B cell (primary cell): ENCODE data around the gene CARD10. TPM values are rescaled to one million over a fixed set of nuclear protein-coding genes. Genes with fewer than 3 reads are reported as not detected.
A peak's percentile ranks its signal among the peaks of the same experiment; 100 is the strongest.

ENCODE experiments used
- ATAC-seq: fragments of 200-7000 bp; cut with Tn5 transposase; one replicate; pipeline ENCODE4 v1.10.0; 2021; ENCODE audit warnings: low read depth, mild to moderate bottlenecking, moderate number of reproducible peaks, moderate library complexity
- CTCF ChIA-PET: fragments of 350-600 bp; sonication (Branson Sonifier 250); formaldehyde crosslinking; loops from one replicate; lab custom pipeline; 2021; ENCODE audit warnings: antibody characterized with exemption, inconsistent platforms; lab: Charles Lee
- POLR2A ChIA-PET: fragments of 350-600 bp; sonication (Branson Sonifier 250); formaldehyde crosslinking; loops from one replicate; lab custom pipeline; 2021; ENCODE audit warnings: antibody characterized with exemption; lab: Charles Lee
- DNase-seq: peaks from one replicate; pipeline ENCODE4 v3.0.0; 2013
- H2AFZ ChIP-seq: 2 replicates; pipeline ENCODE4 v1.6.1; 2012; ENCODE audit warnings: mild to moderate bottlenecking, low read depth, low read length; ENCODE audit not compliant: insufficient read depth, poor library complexity, severe bottlenecking
- H3K27ac ChIP-seq, 2 donors: 1 replicate in 1 of 2; 2 replicates in 1 of 2; pipeline ENCODE4 v1.5.1; 2012 to 2013; ENCODE audit warnings: low read length in 2 of 2, mild to moderate bottlenecking in 2 of 2, moderate library complexity in 1 of 2
- H3K27me3 ChIP-seq, 4 experiments: fragments of 200-600 bp in 1 of 4; sonication (generic) in 1 of 4; replicated peaks in 1 of 4; 1 replicate in 2 of 4; 2 replicates in 2 of 4; pipeline versions ENCODE4 v1.6.1 to v1.7.0; 2013 to 2016; ENCODE audit warnings: low read length in 3 of 4, mild to moderate bottlenecking in 2 of 4, mixed read lengths in 1 of 4, moderate library complexity in 1 of 4; ENCODE audit not compliant: insufficient read depth in 4 of 4, control insufficient read depth in 3 of 4; ENCODE audit errors: control extremely low read depth in 1 of 4
- H3K36me3 ChIP-seq, 2 experiments: replicated peaks in 1 of 2; 1 replicate in 1 of 2; 2 replicates in 1 of 2; pipeline versions ENCODE4 v1.6.1 to v1.7.1; 2013; ENCODE audit warnings: low read length in 1 of 2; ENCODE audit not compliant: insufficient read depth in 2 of 2, control insufficient read depth in 1 of 2; ENCODE audit errors: control extremely low read depth in 1 of 2, extremely low read depth in 1 of 2
- H3K4me1 ChIP-seq, 2 donors: fragments of 200-600 bp in 1 of 2; sonication (generic) in 1 of 2; 1 replicate in 1 of 2; 2 replicates in 1 of 2; pipeline versions ENCODE4 v1.5.1 to v1.6.1; 2013 to 2017; ENCODE audit warnings: low read length in 2 of 2; ENCODE audit not compliant: control insufficient read depth in 2 of 2, insufficient read depth in 2 of 2
- H3K4me2 ChIP-seq: replicated peaks from 2 replicates; pipeline ENCODE3; 2012; ENCODE audit warnings: mild to moderate bottlenecking, low read depth, low read length; ENCODE audit not compliant: poor library complexity, severe bottlenecking
- H3K4me3 ChIP-seq, 5 experiments: fragments of 200-600 bp in 1 of 5; sonication (generic) in 1 of 5; 1 replicate in 3 of 5; 2 replicates in 2 of 5; pipeline versions ENCODE4 v1.5.1 to v1.7.0; 2011 to 2016; ENCODE audit warnings: low read length in 4 of 5, mild to moderate bottlenecking in 4 of 5, low read depth in 2 of 5, control low read depth in 1 of 5, moderate library complexity in 1 of 5; ENCODE audit not compliant: insufficient read depth in 1 of 5; ENCODE audit errors: control extremely low read depth in 1 of 5, extremely low read depth in 1 of 5
- H3K79me2 ChIP-seq: fragments of 200-600 bp; sonication (generic); one replicate; pipeline ENCODE4 v1.6.0; 2016; ENCODE audit warnings: low read length; ENCODE audit not compliant: control insufficient read depth, insufficient read depth
- H3K9ac ChIP-seq: fragments of 200-600 bp; sonication (generic); 2 replicates; pipeline ENCODE4 v1.6.1; 2017; ENCODE audit warnings: mild to moderate bottlenecking, low read length, moderate library complexity
- H3K9me3 ChIP-seq, 3 donors: one replicate each; pipeline versions ENCODE4 v1.6.1 to v1.7.1; 2013; ENCODE audit warnings: low read length in 2 of 3; ENCODE audit not compliant: control insufficient read depth in 2 of 3, insufficient read depth in 1 of 3; ENCODE audit errors: control extremely low read depth in 1 of 3
- H4K20me1 ChIP-seq: 2 replicates; pipeline ENCODE4 v1.6.0; 2012; ENCODE audit warnings: mild to moderate bottlenecking, low read length; ENCODE audit not compliant: insufficient read depth, control insufficient read depth, poor library complexity, severe bottlenecking
- H3K27ac Mint-ChIP-seq: one replicate; pipeline ENCODE4 v1.8.0; 2021; ENCODE audit warnings: mixed read lengths
- H3K27me3 Mint-ChIP-seq: one replicate; pipeline ENCODE4 v1.8.0; 2021; ENCODE audit warnings: mixed read lengths
- H3K4me1 Mint-ChIP-seq: one replicate; pipeline ENCODE4 v1.8.0; 2021; ENCODE audit warnings: mixed read lengths
- H3K4me3 Mint-ChIP-seq: one replicate; pipeline ENCODE4 v1.8.0; 2021; ENCODE audit warnings: mixed read lengths
- H3K9me3 Mint-ChIP-seq: one replicate; pipeline ENCODE4 v1.8.0; 2022; ENCODE audit warnings: mixed read lengths; ENCODE audit not compliant: insufficient read depth
- CTCF ChIP-seq: fragments of 200-600 bp; IDR thresholded peaks from one replicate; pipeline ENCODE4 v1.8.0; 2022; ENCODE audit warnings: antibody characterized with exemption, mild to moderate bottlenecking
- EZH2 ChIP-seq: IDR thresholded peaks from 2 replicates; pipeline ENCODE4 v1.6.1; 2012; ENCODE audit warnings: borderline replicate concordance, low read depth, mild to moderate bottlenecking, moderate library complexity, low read length; ENCODE audit not compliant: insufficient read depth, poor library complexity, severe bottlenecking
- WGBS: methylation state at CpG from one replicate; pipeline ENCODE4 v1.1.5; 2013; ENCODE audit warnings: missing lambda C conversion rate; ENCODE audit not compliant: insufficient coverage; 5-methylcytosine and 5-hydroxymethylcytosine counted together
- intact Hi-C: fragments of 100-400 bp; cut with micrococcal nuclease; formaldehyde crosslinking; loops from one replicate; pipeline ENCODE4 v1.10.0; 2022
- polyA plus RNA-seq: library from polyadenylated mRNA; depleted of rRNA; stranded (reverse); fragments of >200 nt; gene quantifications from 2 replicates; pipeline ENCODE4 v1.2.3, GENCODE V29; 2012
- total RNA-seq, 2 donors: library from RNA; stranded (reverse); fragments of 120-200 nt in 1 of 2; gene quantifications; 1 replicate in 1 of 2; 2 replicates in 1 of 2; pipeline versions ENCODE4 v1.2.3 to v1.2.4, GENCODE V29; 2013 to 2022

CARD10 gene
- total and polyA plus RNA-seq, 2 donors (not counting 1 experiment from before 2014, with no cell fraction given) = not detected

GRCh38 chr22:37473437-37473946 is 45.7 kb downstream of the CARD10 start:
- H3K9me3 ChIP-seq = peaks cover 0 to 5% (median 0%) of the 10 kb centered on the region in 3 donors
- CTCF ChIA-PET = interaction anchor here (1.2 to 5.4 kb wide), 9 partner anchors 10 to 228 kb away, joined by 3 to 103 read pairs (median 6); partner anchors contain the start of gene MFNG
- no peak overlapping the region for H3K4me3 ChIP-seq
- H4K20me1 ChIP-seq = peaks cover 61% of the 10 kb centered on the region
- H3K79me2 ChIP-seq = no peaks in the 10 kb centered on the region
- no peak overlapping the region for H2AFZ ChIP-seq
- no peak overlapping the region for H3K9ac ChIP-seq
- H3K36me3 ChIP-seq = peaks cover 3 to 73% of the 10 kb centered on the region in 2 experiments
- intact Hi-C loops = no loop called here
- Mint-ChIP-seq H3K4me3 (no peak overlapping the region), H3K27me3 (no peaks in the 10 kb centered on the region), H3K27ac (no peak overlapping the region), H3K4me1 (peaks cover 5% of the 10 kb centered on the region), H3K9me3 (no peaks in the 10 kb centered on the region)
- POLR2A ChIA-PET = interaction anchor here (1.5 kb wide), 1 partner anchor 24 kb away, joined by 3 read pairs; no protein-coding TSS in a partner anchor
- no peaks in the 10 kb centered on the region for H3K4me1 ChIP-seq
- TF ChIP-seq CTCF (no peak), EZH2 (no peak)
- H3K27me3 ChIP-seq = no peaks in the 10 kb centered on the region
- no peak overlapping the region for H3K4me2 ChIP-seq
- no peak overlapping the region for H3K27ac ChIP-seq
- ATAC-seq (no peak), DNase-seq (no peak)
- 90% methylated on average over 8 of the region's 8 CpGs for WGBS

GRCh38 chr22:37472418-37473006 is 46.7 kb downstream of the CARD10 start:
- Mint-ChIP-seq H3K9me3 (no peaks in the 10 kb centered on the region), H3K4me1 (peaks cover 10% of the 10 kb centered on the region), H3K4me3 (no peak overlapping the region), H3K27ac (no peak overlapping the region), H3K27me3 (no peaks in the 10 kb centered on the region)
- intact Hi-C loops = loop anchor here (1.0 kb wide), 2 partner anchors 14 to 95 kb away; partner anchors contain the start of gene MFNG
- Histone ChIP-seq H3K4me2 (no peak overlapping the region), H3K9me3 (peaks cover 0 to 5% (median 0%) of the 10 kb centered on the region in 3 donors), H3K4me3 (no peak overlapping the region), H3K9ac (no peak overlapping the region), H2AFZ (no peak overlapping the region), H3K4me1 (no peaks in the 10 kb centered on the region), H3K36me3 (peaks cover 3 to 67% of the 10 kb centered on the region in 2 experiments), H3K27ac (no peak overlapping the region), H3K27me3 (no peaks in the 10 kb centered on the region), H3K79me2 (no peaks in the 10 kb centered on the region), H4K20me1 (peaks cover 53% of the 10 kb centered on the region)
- DNase-seq (peak; percentile 53), ATAC-seq (no peak)
- CTCF ChIA-PET = interaction anchor here (0.8 to 5.4 kb wide), 24 partner anchors 8 to 524 kb away, joined by 3 to 103 read pairs (median 4); partner anchors contain the start of genes LGALS2 and MFNG
- POLR2A ChIA-PET = interaction anchor here (0.9 to 1.5 kb wide), 4 partner anchors 14 to 26 kb away, joined by 3 to 5 read pairs (median 3); partner anchors contain the start of gene MFNG
- 86% methylated on average over 6 of the region's 8 CpGs for WGBS
- TF ChIP-seq EZH2 (no peak), CTCF (peak; percentile 60)
